Erythroblast (primary cell): Measurements from ENCODE around the gene IRAK4.

Experiments
- GATA1 ChIP-seq: IDR thresholded peaks from 2 replicates; pipeline ENCODE4 v1.6.1; 2011; ENCODE audit warnings: low read depth, mild to moderate bottlenecking, control low read depth, low read length, moderate library complexity
- POLR2A ChIP-seq: IDR thresholded peaks from 2 replicates; pipeline ENCODE4 v1.6.1; 2011; ENCODE audit warnings: mild to moderate bottlenecking, low read length

GRCh38 chr12:43776498-43776897, 17.7 kb downstream of the IRAK4 start:
- TF ChIP-seq POLR2A = no peak
- TF ChIP-seq GATA1 = no peak
